HepG2 (cell line): ENCODE data around the gene PLXDC2. TPM values are rescaled to one million over a fixed set of nuclear protein-coding genes. Genes with fewer than 3 reads are reported as not detected.

ENCODE experiments used
- ATAC-seq: fragments of 200-7000 bp; cut with Tn5 transposase; 3 replicates; pipeline ENCODE4 v1.9.1; 2020; ENCODE audit warnings: mild to moderate bottlenecking, moderate library complexity
- BruUV-seq: library from RNA; stranded (reverse); fragments of 400-500 nt; replicated peaks from 2 replicates; lab custom pipeline; 2021; lab: Mats Ljungman, UMichigan
- CTCF ChIA-PET: fragments of 300-600 bp; formaldehyde crosslinking; extraction: SDS; loops from one replicate; lab custom pipeline; 2021; ENCODE audit warnings: low total read pairs, inconsistent platforms, low intra/inter-chr PET ratio; lab: Yijun Ruan, JAX
- POLR2A ChIA-PET: fragments of 350-600 bp; sonication (Branson Sonifier 250); formaldehyde crosslinking; loops from one replicate; lab custom pipeline; 2020; ENCODE audit warnings: antibody characterized with exemption, inconsistent platforms; lab: Yijun Ruan, JAX
- DNase-seq: peaks from one replicate; pipeline ENCODE4 v3.0.0-alpha.2; 2015; ENCODE audit warnings: low spot score
- FAIRE-seq: peaks from 3 replicates; lab custom pipeline; 2011; peaks lifted over from hg19 to GRCh38; lab: Jason Lieb, UNC
- H2AFZ ChIP-seq: one replicate; pipeline ENCODE4 v1.6.1; 2011; ENCODE audit warnings: low read length, inconsistent platforms
- H3K27ac ChIP-seq: fragments of 300-600 bp; 3 replicates; pipeline ENCODE4 v1.8.0; 2011; ENCODE audit warnings: mixed run types, mild to moderate bottlenecking, mixed read lengths, low read length, inconsistent platforms; ENCODE audit not compliant: insufficient read depth; ENCODE audit errors: extremely low read length
- H3K27me3 ChIP-seq, 2 experiments: fragments of 200-600 bp in 1 of 2; 2 replicates in 1 of 2; 3 replicates in 1 of 2; pipeline versions ENCODE4 v1.6.0 to v1.8.0; 2011; ENCODE audit warnings: low read length in 2 of 2, mild to moderate bottlenecking in 2 of 2, moderate library complexity in 2 of 2, inconsistent platforms in 1 of 2; ENCODE audit not compliant: insufficient read depth in 2 of 2, control insufficient read depth in 1 of 2
- H3K36me3 ChIP-seq, 2 experiments: fragments of 200-600 bp in 1 of 2; replicated peaks in 1 of 2; 2 replicates in 1 of 2; 3 replicates in 1 of 2; pipeline versions ENCODE4 v1.5.1 to v1.8.0; 2011; ENCODE audit warnings: low read length in 2 of 2, inconsistent platforms in 1 of 2; ENCODE audit not compliant: insufficient read depth in 2 of 2, control insufficient read depth in 1 of 2
- H3K4me1 ChIP-seq: 2 replicates; pipeline ENCODE4 v1.5.1; 2012; ENCODE audit warnings: low read length, inconsistent platforms; ENCODE audit not compliant: insufficient read depth
- H3K4me2 ChIP-seq: 2 replicates; pipeline ENCODE4 v1.6.0; 2011; ENCODE audit warnings: low read depth, low read length, inconsistent platforms
- H3K4me3 ChIP-seq, 3 experiments: fragments of 200-600 bp in 1 of 3; sonication (generic), shearing (Covaris generic) in 1 of 3; replicated peaks in 1 of 3; 2 replicates each; pipeline ENCODE4 v1.5.1; 2011 to 2016; ENCODE audit warnings: low read length in 3 of 3, inconsistent platforms in 2 of 3, low read depth in 2 of 3, mild to moderate bottlenecking in 2 of 3, control low read depth in 1 of 3, mixed read lengths in 1 of 3; ENCODE audit not compliant: insufficient read depth in 1 of 3
- H3K79me2 ChIP-seq: one replicate; pipeline ENCODE4 v1.6.1; 2011; ENCODE audit warnings: low read length, inconsistent platforms; ENCODE audit not compliant: insufficient read depth
- H3K9ac ChIP-seq: 2 replicates; pipeline ENCODE4 v1.6.0; 2011; ENCODE audit warnings: mild to moderate bottlenecking, low read depth, low read length, inconsistent platforms; ENCODE audit not compliant: insufficient read depth
- H3K9me3 ChIP-seq: 2 replicates; pipeline ENCODE4 v1.5.1; 2012; ENCODE audit warnings: mild to moderate bottlenecking, low read length
- H4K20me1 ChIP-seq: 2 replicates; pipeline ENCODE4 v1.6.0; 2011; ENCODE audit warnings: inconsistent platforms, mild to moderate bottlenecking, low read length, moderate library complexity; ENCODE audit not compliant: insufficient read depth
- HDAC1 ChIP-seq: sonication (generic); formaldehyde crosslinking; IDR thresholded peaks from 2 replicates; pipeline ENCODE4 v1.5.1; 2020; ENCODE audit warnings: mild to moderate bottlenecking, missing genetic modification reagents
- SOX5 ChIP-seq: IDR thresholded peaks from 2 replicates; pipeline ENCODE4 v1.6.1; 2016; ENCODE audit warnings: borderline replicate concordance
- ZBTB38 ChIP-seq: sonication (generic); formaldehyde crosslinking; IDR thresholded peaks from 2 replicates; pipeline ENCODE4 v1.5.1; 2020; ENCODE audit warnings: mild to moderate bottlenecking, missing genetic modification reagents
- ZNF329 ChIP-seq: sonication (generic); formaldehyde crosslinking; IDR thresholded peaks from 2 replicates; pipeline ENCODE4 v1.9.0; 2021; ENCODE audit warnings: low read depth, mild to moderate bottlenecking, missing genetic modification reagents
- ZNF629 ChIP-seq: sonication (generic); formaldehyde crosslinking; conservative IDR thresholded peaks from 2 replicates; pipeline ENCODE4 v1.5.0; 2020; ENCODE audit warnings: missing genetic modification reagents
- ZNF674 ChIP-seq: sonication (generic); formaldehyde crosslinking; IDR thresholded peaks from 2 replicates; pipeline ENCODE4 v1.5.0; 2020; ENCODE audit warnings: low read depth, mild to moderate bottlenecking, missing genetic modification reagents
- ZNF841 ChIP-seq: sonication (generic); formaldehyde crosslinking; IDR thresholded peaks from 2 replicates; pipeline ENCODE4 v1.8.1; 2023; ENCODE audit warnings: missing genetic modification reagents, borderline replicate concordance
- ZNF850 ChIP-seq: sonication (generic); formaldehyde crosslinking; conservative IDR thresholded peaks from 2 replicates; pipeline ENCODE4 v1.9.0; 2021; ENCODE audit warnings: mild to moderate bottlenecking, missing genetic modification reagents
- WGBS: methylation state at CpG from one replicate; pipeline ENCODE4 v1.1.6; 2017; ENCODE audit warnings: low lambda C conversion rate; 5-methylcytosine and 5-hydroxymethylcytosine counted together
- in situ Hi-C: cut with HindIII; loops from 2 replicates; pipeline ENCODE4 v1.10.0; 2017; ENCODE audit warnings: low pct_unique_long_range_greater_than_20kb; ENCODE audit not compliant: extremely low pct_ligation_motif_present
- intact Hi-C: fragments of 100-400 bp; cut with micrococcal nuclease; formaldehyde crosslinking; loops from one replicate; pipeline ENCODE4 v1.10.0; 2022; ENCODE audit not compliant: unreplicated experiment
- polyA plus RNA-seq, 8 experiments: library from polyadenylated mRNA; depleted of rRNA in 3 of 8; stranded (reverse) in 7 of 8; unstranded in 1 of 8; fragments of >200 nt; fragmentation: Illumina TruSeq in 4 of 8; extraction: Trizol in 4 of 8; gene quantifications; 2 replicates each; pipeline versions ENCODE4 v1.2.1 to v1.2.3, GENCODE V29; 2011 to 2016; ENCODE audit warnings: low read depth in 4 of 8, missing spikeins in 1 of 8, mixed read lengths in 1 of 8; ENCODE audit not compliant: insufficient read depth in 1 of 8
- total RNA-seq, 5 experiments: library from RNA; depleted of rRNA; stranded (reverse); fragments of >200 nt; fragmentation: Illumina TruSeq; extraction: Trizol; gene quantifications; 2 replicates each; pipeline ENCODE4 v1.2.3, GENCODE V29; 2016; ENCODE audit warnings: low read depth in 1 of 5
- TF ChIP-seq, protein P1 (sequence below): sonication (generic); formaldehyde crosslinking; IDR thresholded peaks from 2 replicates; pipeline ENCODE4 v1.4.0; 2020; ENCODE audit warnings: missing genetic modification reagents, mild to moderate bottlenecking, borderline replicate concordance
- TF ChIP-seq, protein P2 (sequence below): sonication (generic); formaldehyde crosslinking; IDR thresholded peaks from 2 replicates; pipeline ENCODE4 v1.4.0; 2020; ENCODE audit warnings: missing genetic modification reagents, borderline replicate concordance
- TF ChIP-seq, protein P3 (sequence below), 2 experiments: sonication (generic) in 1 of 2; formaldehyde crosslinking in 1 of 2; IDR thresholded peaks; 2 replicates each; pipeline versions ENCODE4 v1.6.1 to v1.9.0; 2014 to 2022; ENCODE audit warnings: antibody characterized with exemption in 1 of 2, borderline replicate concordance in 1 of 2, inconsistent platforms in 1 of 2, low read depth in 1 of 2, missing genetic modification reagents in 1 of 2

The PLXDC2 gene
- total and polyA plus RNA-seq, 2 of the 13 experiments (the other 11 are each of a cell fraction or from before 2014, with no cell fraction given), result 2.1 to 2.4 TPM

DNA sequence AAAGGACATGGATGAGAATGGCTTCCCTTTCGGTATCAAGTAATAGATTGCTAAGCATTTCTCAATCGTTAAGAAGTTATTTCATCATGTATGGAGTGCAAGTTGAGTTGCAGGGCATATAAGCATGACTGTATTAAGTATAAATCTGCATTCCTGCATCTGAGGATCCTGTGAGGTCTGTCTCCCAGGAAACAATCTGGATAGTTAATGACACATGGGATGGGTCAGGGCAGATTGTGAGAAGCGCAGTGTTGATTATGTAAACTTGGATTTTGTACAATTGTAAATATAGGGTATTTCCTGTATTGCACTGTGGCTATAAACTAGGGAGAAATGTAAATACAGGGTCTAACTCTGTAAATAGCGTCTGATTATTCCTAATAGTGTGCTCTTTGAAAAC lies 102.6 kb downstream of the PLXDC2 start:
- WGBS, result 8% methylated on average over 4 of the region's 4 CpGs
- Histone ChIP-seq H3K4me2 (no peak overlapping the region), H3K36me3 (no peaks in the 10 kb centered on the region), H3K4me3 (no peak overlapping the region), H4K20me1 (no peaks in the 10 kb centered on the region), H3K27me3 (no peaks in the 10 kb centered on the region), H3K9me3 (no peaks in the 10 kb centered on the region), H3K9ac (no peak overlapping the region), H2AFZ (no peak overlapping the region), H3K4me1 (peaks cover 24% of the 10 kb centered on the region), H3K79me2 (no peaks in the 10 kb centered on the region), H3K27ac (no peak overlapping the region)
- CTCF ChIA-PET, result no interaction called here
- DNase-seq (peak; percentile 13), ATAC-seq (peak; percentile 71), FAIRE-seq (peak; percentile 8)
- no TSS peak for BruUV-seq
- intact Hi-C loops (no loop called here), in situ Hi-C loops (no loop called here)
- POLR2A ChIA-PET, result no interaction called here
- TF ChIP-seq ZNF841 (CRISPR knock-in tag) (no peak), ZBTB38 (CRISPR knock-in tag) (no peak), ZNF629 (CRISPR knock-in tag) (no peak), ZNF329 (CRISPR knock-in tag) (no peak), SOX5 (CRISPR knock-in tag) (peak; percentile 31; the same call in 1 of the 2 replicates), ZNF674 (CRISPR knock-in tag) (no peak), ZNF850 (CRISPR knock-in tag) (no peak), HDAC1 (CRISPR knock-in tag) (no peak)
- TF ChIP-seq, protein P1, sequence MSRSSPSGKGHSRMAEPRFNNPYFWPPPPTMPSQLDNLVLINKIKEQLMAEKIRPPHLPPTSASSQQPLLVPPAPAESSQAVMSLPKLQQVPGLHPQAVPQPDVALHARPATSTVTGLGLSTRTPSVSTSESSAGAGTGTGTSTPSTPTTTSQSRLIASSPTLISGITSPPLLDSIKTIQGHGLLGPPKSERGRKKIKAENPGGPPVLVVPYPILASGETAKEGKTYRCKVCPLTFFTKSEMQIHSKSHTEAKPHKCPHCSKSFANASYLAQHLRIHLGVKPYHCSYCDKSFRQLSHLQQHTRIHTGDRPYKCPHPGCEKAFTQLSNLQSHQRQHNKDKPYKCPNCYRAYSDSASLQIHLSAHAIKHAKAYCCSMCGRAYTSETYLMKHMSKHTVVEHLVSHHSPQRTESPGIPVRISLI, result no peak
- TF ChIP-seq, protein P2, sequence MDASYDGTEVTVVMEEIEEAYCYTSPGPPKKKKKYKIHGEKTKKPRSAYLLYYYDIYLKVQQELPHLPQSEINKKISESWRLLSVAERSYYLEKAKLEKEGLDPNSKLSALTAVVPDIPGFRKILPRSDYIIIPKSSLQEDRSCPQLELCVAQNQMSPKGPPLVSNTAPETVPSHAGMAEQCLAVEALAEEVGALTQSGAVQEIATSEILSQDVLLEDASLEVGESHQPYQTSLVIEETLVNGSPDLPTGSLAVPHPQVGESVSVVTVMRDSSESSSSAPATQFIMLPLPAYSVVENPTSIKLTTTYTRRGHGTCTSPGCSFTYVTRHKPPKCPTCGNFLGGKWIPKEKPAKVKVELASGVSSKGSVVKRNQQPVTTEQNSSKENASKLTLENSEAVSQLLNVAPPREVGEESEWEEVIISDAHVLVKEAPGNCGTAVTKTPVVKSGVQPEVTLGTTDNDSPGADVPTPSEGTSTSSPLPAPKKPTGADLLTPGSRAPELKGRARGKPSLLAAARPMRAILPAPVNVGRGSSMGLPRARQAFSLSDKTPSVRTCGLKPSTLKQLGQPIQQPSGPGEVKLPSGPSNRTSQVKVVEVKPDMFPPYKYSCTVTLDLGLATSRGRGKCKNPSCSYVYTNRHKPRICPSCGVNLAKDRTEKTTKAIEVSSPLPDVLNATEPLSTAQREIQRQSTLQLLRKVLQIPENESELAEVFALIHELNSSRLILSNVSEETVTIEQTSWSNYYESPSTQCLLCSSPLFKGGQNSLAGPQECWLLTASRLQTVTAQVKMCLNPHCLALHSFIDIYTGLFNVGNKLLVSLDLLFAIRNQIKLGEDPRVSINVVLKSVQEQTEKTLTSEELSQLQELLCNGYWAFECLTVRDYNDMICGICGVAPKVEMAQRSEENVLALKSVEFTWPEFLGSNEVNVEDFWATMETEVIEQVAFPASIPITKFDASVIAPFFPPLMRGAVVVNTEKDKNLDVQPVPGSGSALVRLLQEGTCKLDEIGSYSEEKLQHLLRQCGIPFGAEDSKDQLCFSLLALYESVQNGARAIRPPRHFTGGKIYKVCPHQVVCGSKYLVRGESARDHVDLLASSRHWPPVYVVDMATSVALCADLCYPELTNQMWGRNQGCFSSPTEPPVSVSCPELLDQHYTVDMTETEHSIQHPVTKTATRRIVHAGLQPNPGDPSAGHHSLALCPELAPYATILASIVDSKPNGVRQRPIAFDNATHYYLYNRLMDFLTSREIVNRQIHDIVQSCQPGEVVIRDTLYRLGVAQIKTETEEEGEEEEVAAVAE, result no peak
- TF ChIP-seq, protein P3, sequence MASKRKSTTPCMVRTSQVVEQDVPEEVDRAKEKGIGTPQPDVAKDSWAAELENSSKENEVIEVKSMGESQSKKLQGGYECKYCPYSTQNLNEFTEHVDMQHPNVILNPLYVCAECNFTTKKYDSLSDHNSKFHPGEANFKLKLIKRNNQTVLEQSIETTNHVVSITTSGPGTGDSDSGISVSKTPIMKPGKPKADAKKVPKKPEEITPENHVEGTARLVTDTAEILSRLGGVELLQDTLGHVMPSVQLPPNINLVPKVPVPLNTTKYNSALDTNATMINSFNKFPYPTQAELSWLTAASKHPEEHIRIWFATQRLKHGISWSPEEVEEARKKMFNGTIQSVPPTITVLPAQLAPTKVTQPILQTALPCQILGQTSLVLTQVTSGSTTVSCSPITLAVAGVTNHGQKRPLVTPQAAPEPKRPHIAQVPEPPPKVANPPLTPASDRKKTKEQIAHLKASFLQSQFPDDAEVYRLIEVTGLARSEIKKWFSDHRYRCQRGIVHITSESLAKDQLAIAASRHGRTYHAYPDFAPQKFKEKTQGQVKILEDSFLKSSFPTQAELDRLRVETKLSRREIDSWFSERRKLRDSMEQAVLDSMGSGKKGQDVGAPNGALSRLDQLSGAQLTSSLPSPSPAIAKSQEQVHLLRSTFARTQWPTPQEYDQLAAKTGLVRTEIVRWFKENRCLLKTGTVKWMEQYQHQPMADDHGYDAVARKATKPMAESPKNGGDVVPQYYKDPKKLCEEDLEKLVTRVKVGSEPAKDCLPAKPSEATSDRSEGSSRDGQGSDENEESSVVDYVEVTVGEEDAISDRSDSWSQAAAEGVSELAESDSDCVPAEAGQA (IDR thresholded peaks at IDR 0.05; ENCODE audit: low read depth), result no peak
- TF ChIP-seq, protein P3 (CRISPR knock-in tag; IDR thresholded peaks at IDR 0.05; ENCODE audit: borderline replicate concordance), result no peak
